Prostate gland (tissue), 2 donors: Measurements from ENCODE around the gene MSRB3.

ENCODE experiments used
- CTCF ChIP-seq, 4 experiments: fragments of 200-600 bp in 2 of 4; fragments of 450-650 bp in 2 of 4; sonication (generic) in 2 of 4; IDR thresholded peaks; 1 replicate in 3 of 4; 2 replicates in 1 of 4; pipeline ENCODE4 v1.5.1; 2016 to 2019; ENCODE audit warnings: antibody characterized with exemption in 4 of 4, mild to moderate bottlenecking in 2 of 4, moderate library complexity in 2 of 4
- POLR2AphosphoS5 ChIP-seq: sonication (generic); formaldehyde crosslinking; IDR thresholded peaks from one replicate; pipeline ENCODE4 v1.6.1; 2017; ENCODE audit warnings: antibody characterized with exemption

- TF ChIP-seq POLR2AphosphoS5 (no peak), CTCF (IDR thresholded peaks at IDR 0.05) (no peak)
Measured at GRCh38 chr12:65461017-65461416, 182.5 kb downstream of the MSRB3 start.
